Thyroid gland (tissue), 4 donors: ENCODE results near the gene RAC2. TPM values are rescaled to one million over a fixed set of nuclear protein-coding genes. Genes with fewer than 3 reads are reported as not detected.

Source experiments
- DNase-seq, 2 donors: peaks; one replicate each; pipeline ENCODE4 v3.0.0-alpha.2; 2019
- H3K27ac ChIP-seq, 3 donors: fragments of 200-600 bp; sonication (generic); 1 replicate in 2 of 3; 2 replicates in 1 of 3; pipeline ENCODE4 v1.5.1; 2016 to 2019; ENCODE audit warnings: mild to moderate bottlenecking in 1 of 3, moderate library complexity in 1 of 3
- H3K27me3 ChIP-seq: fragments of 200-600 bp; sonication (generic); one replicate; pipeline ENCODE4 v1.5.1; 2019
- H3K36me3 ChIP-seq, 2 donors: fragments of 200-600 bp; sonication (generic); one replicate each; pipeline ENCODE4 v1.5.1; 2016 to 2019
- H3K4me1 ChIP-seq, 2 donors: fragments of 200-600 bp; sonication (generic); one replicate each; pipeline ENCODE4 v1.5.1; 2017 to 2019
- H3K4me3 ChIP-seq, 3 donors: fragments of 200-600 bp; sonication (generic); replicated peaks in 1 of 3; 1 replicate in 2 of 3; 2 replicates in 1 of 3; pipeline ENCODE4 v1.5.1; 2016; ENCODE audit warnings: mild to moderate bottlenecking in 1 of 3
- H3K9me3 ChIP-seq: fragments of 200-600 bp; sonication (generic); one replicate; pipeline ENCODE4 v1.5.1; 2017
- CTCF ChIP-seq, 6 experiments: fragments of 200-600 bp in 3 of 6; fragments of 450-650 bp in 3 of 6; sonication (generic) in 3 of 6; IDR thresholded peaks; one replicate each; pipeline ENCODE4 v1.5.1; 2016 to 2019; ENCODE audit warnings: antibody characterized with exemption in 6 of 6, mild to moderate bottlenecking in 2 of 6, inconsistent platforms in 1 of 6, moderate library complexity in 1 of 6
- POLR2A ChIP-seq, 2 donors: fragments of 450-650 bp; IDR thresholded peaks; one replicate each; pipeline ENCODE4 v1.6.1; 2017; ENCODE audit warnings: antibody characterized with exemption in 2 of 2, mild to moderate bottlenecking in 2 of 2, moderate library complexity in 1 of 2
- WGBS, 2 donors: methylation state at CpG; one replicate each; pipeline ENCODE4 v1.1.5; 2017; 5-methylcytosine and 5-hydroxymethylcytosine counted together
- intact Hi-C: fragments of 100-400 bp; cut with DNase I; formaldehyde crosslinking; loops from one replicate; pipeline ENCODE4 v1.15.1; 2023
- total RNA-seq, 4 donors: library from RNA; depleted of rRNA; stranded (reverse); fragments of >200 nt; gene quantifications; one replicate each; pipeline ENCODE4 v1.2.3, GENCODE V29; 2016

The RAC2 gene
- total RNA-seq, 4 donors from 2014 or later = 3.6 to 6.0 (median 4.6) TPM

GRCh38 chr22:37229805-37230672 is 14.0 kb downstream of the RAC2 start:
- H3K27me3 ChIP-seq = no peaks in the 10 kb centered on the region
- no peak overlapping the region for H3K27ac ChIP-seq
- no peaks in the 10 kb centered on the region for H3K36me3 ChIP-seq
- H3K4me3 ChIP-seq = no peak overlapping the region
- intact Hi-C loops = no loop called here
- no peaks in the 10 kb centered on the region for H3K9me3 ChIP-seq
- peaks cover 0 to 6% of the 10 kb centered on the region in 2 donors for H3K4me1 ChIP-seq
- 56 to 73% methylated on average over 5 to 6 of the region's 8 CpGs for WGBS, 2 donors
- TF ChIP-seq POLR2A (IDR thresholded peaks at IDR 0.05) (no peak), CTCF (IDR thresholded peaks at IDR 0.05) (no peak)
- peak in 1 of 2 donors; percentile 27 for DNase-seq

- DNase-seq = no peak
- Histone ChIP-seq H3K4me3 (no peak overlapping the region), H3K27me3 (no peaks in the 10 kb centered on the region), H3K9me3 (no peaks in the 10 kb centered on the region), H3K4me1 (peaks cover 0 to 6% of the 10 kb centered on the region in 2 donors), H3K36me3 (no peaks in the 10 kb centered on the region), H3K27ac (no peak overlapping the region)
- TF ChIP-seq CTCF (IDR thresholded peaks at IDR 0.05) = no peak
- no peak for TF ChIP-seq POLR2A (IDR thresholded peaks at IDR 0.05)
- WGBS, 2 donors = 55 to 80% methylated on average over 2 to 7 of the region's 7 CpGs
- intact Hi-C loops = no loop called here
Observed at GRCh38 chr22:37229012-37229804, 14.9 kb downstream of the RAC2 start.

GRCh38 chr22:37228106-37229011 is 15.7 kb downstream of the RAC2 start:
- WGBS, 2 donors = 66 to 71% methylated on average over 20 of the region's 20 CpGs
- TF ChIP-seq POLR2A (IDR thresholded peaks at IDR 0.05) = no peak
- no peak for TF ChIP-seq CTCF (IDR thresholded peaks at IDR 0.05)
- Histone ChIP-seq H3K4me3 (no peak overlapping the region), H3K36me3 (no peaks in the 10 kb centered on the region), H3K27me3 (no peaks in the 10 kb centered on the region), H3K27ac (no peak overlapping the region), H3K4me1 (peaks cover 0 to 6% of the 10 kb centered on the region in 2 donors), H3K9me3 (no peaks in the 10 kb centered on the region)
- intact Hi-C loops = no loop called here
- DNase-seq = no peak

- H3K36me3 ChIP-seq = no peaks in the 10 kb centered on the region
- peaks cover 0 to 6% of the 10 kb centered on the region in 2 donors for H3K4me1 ChIP-seq
- no peak overlapping the region for H3K27ac ChIP-seq
- no peak overlapping the region for H3K4me3 ChIP-seq
- DNase-seq = no peak
- no peaks in the 10 kb centered on the region for H3K27me3 ChIP-seq
- WGBS, 2 donors = 56 to 80% methylated on average over 5 to 14 of the region's 14 CpGs
- no peaks in the 10 kb centered on the region for H3K9me3 ChIP-seq
- intact Hi-C loops = no loop called here
- TF ChIP-seq CTCF (IDR thresholded peaks at IDR 0.05) (no peak), POLR2A (IDR thresholded peaks at IDR 0.05) (no peak)
Observed at GRCh38 chr22:37226514-37226913, 17.6 kb downstream of the RAC2 start.
